PC-9 (cell line): ENCODE results near the gene NINJ2. TPM values are rescaled to one million over a fixed set of nuclear protein-coding genes. Genes with fewer than 3 reads are reported as not detected.

Source experiments
- BruUV-seq: library from RNA; stranded (reverse); fragments of 400-500 nt; replicated peaks from 2 replicates; lab custom pipeline; 2021; lab: Mats Ljungman, UMichigan
- CTCF ChIA-PET: fragments of 300-600 bp; sonication (Branson Sonifier 250); formaldehyde crosslinking; loops from one replicate; lab custom pipeline; 2022; ENCODE audit warnings: antibody characterized with exemption; lab: Charles Lee
- POLR2A ChIA-PET: fragments of 300-600 bp; sonication (Branson Sonifier 250); formaldehyde crosslinking; loops from one replicate; lab custom pipeline; 2022; ENCODE audit warnings: antibody characterized with exemption; ENCODE audit not compliant: unreplicated experiment; lab: Charles Lee
- DNase-seq, 2 experiments: peaks; one replicate each; pipeline versions ENCODE4 v3.0.0 to v3.0.0-alpha.2; 2015 to 2022; ENCODE audit warnings: mixed read lengths in 1 of 2
- H2AFZ ChIP-seq: fragments of 200-600 bp; sonication (generic); 2 replicates; pipeline ENCODE4 v1.8.1; 2017; ENCODE audit warnings: antibody characterized with exemption
- H3F3A ChIP-seq: fragments of 200-600 bp; sonication (generic); 2 replicates; pipeline ENCODE4 v1.8.1; 2017; ENCODE audit warnings: antibody characterized with exemption, mild to moderate bottlenecking, low read depth; ENCODE audit not compliant: insufficient read depth
- H3K27ac ChIP-seq: fragments of 200-600 bp; sonication (generic); 2 replicates; pipeline ENCODE4 v1.6.1; 2016; ENCODE audit warnings: mixed run types
- H3K27me3 ChIP-seq: fragments of 200-600 bp; sonication (generic); 2 replicates; pipeline ENCODE4 v1.6.1; 2016; ENCODE audit warnings: low read depth, mixed run types; ENCODE audit not compliant: insufficient read depth
- H3K36me3 ChIP-seq: fragments of 200-600 bp; sonication (generic); 2 replicates; pipeline ENCODE4 v1.6.1; 2016; ENCODE audit warnings: low read depth, mixed run types
- H3K4me1 ChIP-seq: fragments of 200-600 bp; sonication (generic); replicated peaks from 2 replicates; pipeline ENCODE4 v1.6.1; 2016; ENCODE audit warnings: mixed run types; ENCODE audit not compliant: insufficient read depth
- H3K4me2 ChIP-seq: fragments of 200-600 bp; sonication (generic); 2 replicates; pipeline ENCODE4 v1.6.1; 2017; ENCODE audit warnings: mixed run types
- H3K4me3 ChIP-seq: fragments of 200-600 bp; sonication (generic); 2 replicates; pipeline ENCODE4 v1.6.1; 2016; ENCODE audit warnings: mixed run types
- H3K79me2 ChIP-seq: fragments of 200-600 bp; sonication (generic); 2 replicates; pipeline ENCODE4 v1.6.1; 2017; ENCODE audit warnings: low read depth, mixed run types
- H3K9me2 ChIP-seq: fragments of 200-600 bp; sonication (generic); 2 replicates; pipeline ENCODE4 v1.8.1; 2017; ENCODE audit warnings: mild to moderate bottlenecking; ENCODE audit not compliant: insufficient read depth
- H3K9me3 ChIP-seq: fragments of 200-600 bp; sonication (generic); 2 replicates; pipeline ENCODE4 v1.8.1; 2016; ENCODE audit warnings: low read depth; ENCODE audit not compliant: insufficient read depth
- H4K20me1 ChIP-seq: fragments of 200-600 bp; sonication (generic); 2 replicates; pipeline ENCODE4 v1.8.1; 2017; ENCODE audit not compliant: insufficient read depth
- EZH2 ChIP-seq: fragments of 200-600 bp; sonication (generic); IDR thresholded peaks from 2 replicates; pipeline ENCODE4 v1.8.0; 2017; ENCODE audit warnings: antibody characterized with exemption, low read depth
- intact Hi-C: fragments of 100-400 bp; cut with micrococcal nuclease; formaldehyde crosslinking; loops from one replicate; pipeline ENCODE4 v1.10.0; 2022; ENCODE audit not compliant: unreplicated experiment
- total RNA-seq: library from RNA; stranded (reverse); gene quantifications from 2 replicates; pipeline ENCODE4 v1.2.3, GENCODE V29; 2021
- TF ChIP-seq, protein P1 (sequence below): fragments of 200-600 bp; sonication (generic); conservative IDR thresholded peaks from 2 replicates; pipeline ENCODE4 v1.6.1; 2017; ENCODE audit warnings: mixed run types, antibody characterized with exemption, mild to moderate bottlenecking, moderate library complexity

NINJ2 gene
- total RNA-seq, 1 experiment from 2014 or later: 19.3 TPM

DNA sequence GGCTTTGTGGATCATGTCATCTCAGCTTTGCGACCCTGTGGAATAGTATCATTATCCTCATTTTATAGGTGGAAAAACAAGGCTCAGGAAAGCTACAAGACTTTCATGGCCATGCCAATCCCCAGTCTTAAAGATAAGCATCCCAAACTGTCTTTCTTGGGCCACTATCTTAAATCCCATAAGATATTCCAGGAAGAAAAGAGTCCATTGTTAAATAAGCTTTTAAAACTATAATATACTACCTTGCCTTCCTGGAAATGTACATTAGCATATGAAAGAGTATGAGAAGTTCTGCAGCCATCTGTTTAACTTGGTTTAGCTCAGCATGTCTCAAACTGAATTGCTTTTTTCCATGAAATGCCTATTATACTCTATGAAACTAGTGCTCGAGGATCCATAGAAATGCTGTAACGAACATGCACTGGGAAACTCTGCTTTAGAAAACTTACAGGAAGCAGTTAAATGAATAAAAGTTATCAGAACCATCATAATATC, 126.4 kb downstream of the NINJ2 start:
- Histone ChIP-seq H3K9me2 (no peaks in the 10 kb centered on the region), H4K20me1 (no peaks in the 10 kb centered on the region), H3K27me3 (no peaks in the 10 kb centered on the region), H3K4me1 (peaks cover 32% of the 10 kb centered on the region), H2AFZ (no peak overlapping the region), H3K4me2 (no peak overlapping the region), H3K36me3 (no peaks in the 10 kb centered on the region), H3K4me3 (no peak overlapping the region), H3F3A (peaks cover 15% of the 10 kb centered on the region), H3K79me2 (no peaks in the 10 kb centered on the region), H3K9me3 (no peaks in the 10 kb centered on the region), H3K27ac (no peak overlapping the region; the same call in 1 of the 2 replicates)
- CTCF ChIA-PET: interaction anchor here (1.0 kb wide), 1 partner anchor 17 kb away, joined by 4 read pairs; no protein-coding TSS in a partner anchor
- POLR2A ChIA-PET: no interaction called here
- intact Hi-C loops: no loop called here
- no TSS peak for BruUV-seq
- DNase-seq: no peak
- TF ChIP-seq, protein P1, sequence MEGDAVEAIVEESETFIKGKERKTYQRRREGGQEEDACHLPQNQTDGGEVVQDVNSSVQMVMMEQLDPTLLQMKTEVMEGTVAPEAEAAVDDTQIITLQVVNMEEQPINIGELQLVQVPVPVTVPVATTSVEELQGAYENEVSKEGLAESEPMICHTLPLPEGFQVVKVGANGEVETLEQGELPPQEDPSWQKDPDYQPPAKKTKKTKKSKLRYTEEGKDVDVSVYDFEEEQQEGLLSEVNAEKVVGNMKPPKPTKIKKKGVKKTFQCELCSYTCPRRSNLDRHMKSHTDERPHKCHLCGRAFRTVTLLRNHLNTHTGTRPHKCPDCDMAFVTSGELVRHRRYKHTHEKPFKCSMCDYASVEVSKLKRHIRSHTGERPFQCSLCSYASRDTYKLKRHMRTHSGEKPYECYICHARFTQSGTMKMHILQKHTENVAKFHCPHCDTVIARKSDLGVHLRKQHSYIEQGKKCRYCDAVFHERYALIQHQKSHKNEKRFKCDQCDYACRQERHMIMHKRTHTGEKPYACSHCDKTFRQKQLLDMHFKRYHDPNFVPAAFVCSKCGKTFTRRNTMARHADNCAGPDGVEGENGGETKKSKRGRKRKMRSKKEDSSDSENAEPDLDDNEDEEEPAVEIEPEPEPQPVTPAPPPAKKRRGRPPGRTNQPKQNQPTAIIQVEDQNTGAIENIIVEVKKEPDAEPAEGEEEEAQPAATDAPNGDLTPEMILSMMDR: no peak
- TF ChIP-seq EZH2: no peak

DNA sequence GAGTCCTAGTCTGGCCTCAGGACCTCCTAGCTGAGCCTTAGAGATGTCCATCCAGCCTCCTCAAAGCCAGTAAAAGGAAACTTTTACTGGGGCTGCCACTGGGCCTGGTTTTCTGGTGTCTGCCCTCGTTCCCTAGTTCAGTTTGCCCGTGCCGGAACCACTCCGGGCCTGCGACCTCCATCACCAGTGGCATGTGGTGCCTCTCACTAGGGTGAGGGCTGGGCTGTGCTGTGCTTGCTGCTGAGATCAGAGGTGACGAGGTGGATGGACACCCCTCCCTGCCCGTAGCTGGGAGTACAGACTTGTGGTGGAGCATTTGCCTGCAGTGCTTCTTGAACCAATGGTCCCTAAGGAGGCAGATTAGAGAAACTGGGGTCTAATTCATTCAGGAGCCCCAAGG, 127.8 kb downstream of the NINJ2 start:
- POLR2A ChIA-PET: no interaction called here
- TF ChIP-seq, protein P1: no peak
- no peak for TF ChIP-seq EZH2
- DNase-seq: no peak
- H3F3A ChIP-seq: peaks cover 15% of the 10 kb centered on the region
- no TSS peak for BruUV-seq
- H3K4me3 ChIP-seq: no peak overlapping the region
- no peak overlapping the region for H3K27ac ChIP-seq
- CTCF ChIA-PET: no interaction called here
- no peak overlapping the region for H3K4me2 ChIP-seq
- no peak overlapping the region for H2AFZ ChIP-seq
- no peaks in the 10 kb centered on the region for H3K36me3 ChIP-seq
- no peaks in the 10 kb centered on the region for H3K27me3 ChIP-seq
- H4K20me1 ChIP-seq: no peaks in the 10 kb centered on the region
- intact Hi-C loops: no loop called here
- H3K79me2 ChIP-seq: no peaks in the 10 kb centered on the region
- H3K9me3 ChIP-seq: no peaks in the 10 kb centered on the region; the same call in 1 of the 2 replicates
- H3K9me2 ChIP-seq: no peaks in the 10 kb centered on the region
- peaks cover 26% of the 10 kb centered on the region for H3K4me1 ChIP-seq

- CTCF ChIA-PET: no interaction called here
- no peak overlapping the region for H3K27ac ChIP-seq
- peaks cover 20% of the 10 kb centered on the region for H3K4me1 ChIP-seq
- no peaks in the 10 kb centered on the region for H3K9me2 ChIP-seq
- no peaks in the 10 kb centered on the region for H3K27me3 ChIP-seq
- H3F3A ChIP-seq: peaks cover 10% of the 10 kb centered on the region
- no peak for DNase-seq
- H3K4me3 ChIP-seq: no peak overlapping the region
- intact Hi-C loops: no loop called here
- no peak overlapping the region for H2AFZ ChIP-seq
- POLR2A ChIA-PET: no interaction called here
- H3K9me3 ChIP-seq: peaks cover 2% of the 10 kb centered on the region; the same call in 1 of the 2 replicates
- H4K20me1 ChIP-seq: no peaks in the 10 kb centered on the region
- TF ChIP-seq, protein P1: no peak
- TF ChIP-seq EZH2: no peak
- H3K79me2 ChIP-seq: no peaks in the 10 kb centered on the region
- BruUV-seq: no TSS peak
- no peaks in the 10 kb centered on the region for H3K36me3 ChIP-seq
- H3K4me2 ChIP-seq: no peak overlapping the region
Measured at GRCh38 chr12:534216-534615, 129.0 kb downstream of the NINJ2 start.
